GM12864 (cell line): ENCODE results near the gene FAM43A.

Experiments used
- DNase-seq: peaks from one replicate; pipeline ENCODE4 v3.0.0-alpha.2; 2011; ENCODE audit warnings: low read depth
- H3K4me3 ChIP-seq: 2 replicates; pipeline ENCODE4 v1.5.1; 2011; ENCODE audit warnings: mild to moderate bottlenecking, low read depth, low read length, control low read depth
- TF ChIP-seq, protein P1 (sequence below): IDR thresholded peaks from 2 replicates; pipeline ENCODE4 v1.5.1; 2011; ENCODE audit warnings: low read depth, mild to moderate bottlenecking, moderate library complexity, low read length, control low read depth, inconsistent platforms; ENCODE audit errors: missing control alignments

The FAM43A gene

DNA sequence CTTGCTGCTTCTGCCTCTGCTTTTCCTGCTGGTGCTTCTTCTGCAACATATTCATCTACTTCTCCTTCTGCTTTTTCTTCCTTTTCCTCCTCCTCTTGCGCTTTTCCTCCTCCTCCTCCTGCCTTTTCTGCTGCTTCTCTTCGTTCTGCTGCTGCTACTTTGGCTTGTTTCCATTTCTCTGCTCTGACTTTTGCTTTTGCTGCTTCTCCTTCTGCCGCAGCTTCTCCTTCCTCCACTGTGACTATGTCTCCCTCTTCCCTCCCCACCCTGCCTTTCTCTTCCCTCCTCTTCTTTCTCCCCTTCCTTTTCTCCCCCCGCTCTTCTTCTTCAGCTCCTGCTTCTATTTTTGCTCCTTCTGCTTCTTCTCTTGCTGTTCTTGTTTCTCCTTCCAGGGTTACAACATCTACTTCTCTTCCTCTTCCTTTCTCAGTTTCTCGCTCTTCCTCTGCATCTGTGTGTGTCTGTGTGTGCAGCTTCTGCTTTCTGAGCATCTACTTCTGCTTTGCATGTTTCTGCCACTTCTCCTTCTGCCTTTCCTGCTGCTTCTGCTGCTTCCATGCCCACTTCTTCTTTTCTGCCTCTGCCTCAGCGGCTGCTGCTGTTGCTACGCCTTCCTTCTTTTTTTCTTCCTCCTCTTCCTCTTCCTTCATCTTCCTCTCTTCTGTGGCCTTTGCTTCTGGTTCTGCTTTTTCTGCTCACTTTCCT, 51.4 kb downstream of the FAM43A start:
- peak; percentile 59 for DNase-seq
- TF ChIP-seq, protein P1, sequence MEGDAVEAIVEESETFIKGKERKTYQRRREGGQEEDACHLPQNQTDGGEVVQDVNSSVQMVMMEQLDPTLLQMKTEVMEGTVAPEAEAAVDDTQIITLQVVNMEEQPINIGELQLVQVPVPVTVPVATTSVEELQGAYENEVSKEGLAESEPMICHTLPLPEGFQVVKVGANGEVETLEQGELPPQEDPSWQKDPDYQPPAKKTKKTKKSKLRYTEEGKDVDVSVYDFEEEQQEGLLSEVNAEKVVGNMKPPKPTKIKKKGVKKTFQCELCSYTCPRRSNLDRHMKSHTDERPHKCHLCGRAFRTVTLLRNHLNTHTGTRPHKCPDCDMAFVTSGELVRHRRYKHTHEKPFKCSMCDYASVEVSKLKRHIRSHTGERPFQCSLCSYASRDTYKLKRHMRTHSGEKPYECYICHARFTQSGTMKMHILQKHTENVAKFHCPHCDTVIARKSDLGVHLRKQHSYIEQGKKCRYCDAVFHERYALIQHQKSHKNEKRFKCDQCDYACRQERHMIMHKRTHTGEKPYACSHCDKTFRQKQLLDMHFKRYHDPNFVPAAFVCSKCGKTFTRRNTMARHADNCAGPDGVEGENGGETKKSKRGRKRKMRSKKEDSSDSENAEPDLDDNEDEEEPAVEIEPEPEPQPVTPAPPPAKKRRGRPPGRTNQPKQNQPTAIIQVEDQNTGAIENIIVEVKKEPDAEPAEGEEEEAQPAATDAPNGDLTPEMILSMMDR: no peak
- no peak overlapping the region for H3K4me3 ChIP-seq
